ENCODE measurements around the gene EYS. TPM values are rescaled to one million over a fixed set of nuclear protein-coding genes. Genes with fewer than 3 reads are reported as not detected.

EYS gene
- total RNA-seq, 2 donors from 2014 or later: 0.20 TPM; not detected in 1

DNA sequence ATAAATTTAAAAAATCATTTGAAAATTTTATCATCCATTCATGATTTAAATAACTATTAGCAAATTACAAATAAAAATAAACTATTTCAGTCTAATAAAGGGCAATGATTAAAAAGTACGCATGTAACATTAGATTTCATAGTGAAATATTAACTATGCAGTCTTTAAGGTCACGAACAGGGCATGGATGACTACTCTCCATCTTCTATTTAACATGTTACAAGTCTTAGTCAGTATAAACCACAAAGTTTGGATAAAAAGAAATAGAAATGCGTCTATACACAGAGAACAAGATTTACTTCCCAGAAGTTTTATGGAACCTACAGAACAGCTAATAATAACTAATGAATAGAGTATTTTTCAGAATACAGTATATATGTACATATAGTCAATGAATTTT lies 1016.0 kb downstream of the EYS start:
- peaks cover 6% of the 10 kb centered on the region for H3K9me3 Mint-ChIP-seq
- no peaks in the 10 kb centered on the region for H3K27me3 Mint-ChIP-seq
- DNase-seq (ENCODE audit: low spot score) (no peak), ATAC-seq (no peak)
- no peaks in the 10 kb centered on the region for H3K4me1 Mint-ChIP-seq (ENCODE audit: low read depth in 2 of 2)
- no peaks in the 10 kb centered on the region for H3K36me3 Mint-ChIP-seq
- no peak overlapping the region for H3K27ac Mint-ChIP-seq
- no peak overlapping the region for H3K4me3 Mint-ChIP-seq

- no peaks in the 10 kb centered on the region for H3K4me1 Mint-ChIP-seq (ENCODE audit: low read depth in 2 of 2)
- peaks cover 17% of the 10 kb centered on the region for H3K9me3 Mint-ChIP-seq
- H3K27me3 Mint-ChIP-seq: no peaks in the 10 kb centered on the region
- no peak overlapping the region for H3K27ac Mint-ChIP-seq
- no peak overlapping the region for H3K4me3 Mint-ChIP-seq
- no peak for DNase-seq (ENCODE audit: low spot score)
- no peak for ATAC-seq
- H3K36me3 Mint-ChIP-seq: no peaks in the 10 kb centered on the region
These were observed 1021.6 kb downstream of the EYS start for GRCh38 chr6:64685401-64685800.

GRCh38 chr6:64683682-64684081 lies 1023.3 kb downstream of the EYS start:
- H3K4me1 Mint-ChIP-seq (ENCODE audit: low read depth in 2 of 2): no peaks in the 10 kb centered on the region
- H3K27me3 Mint-ChIP-seq: no peaks in the 10 kb centered on the region
- H3K4me3 Mint-ChIP-seq: no peak overlapping the region
- H3K36me3 Mint-ChIP-seq: peaks cover 4% of the 10 kb centered on the region
- no peak overlapping the region for H3K27ac Mint-ChIP-seq
- H3K9me3 Mint-ChIP-seq: peaks cover 17% of the 10 kb centered on the region
- ATAC-seq: no peak
- no peak for DNase-seq (ENCODE audit: low spot score)

DNA sequence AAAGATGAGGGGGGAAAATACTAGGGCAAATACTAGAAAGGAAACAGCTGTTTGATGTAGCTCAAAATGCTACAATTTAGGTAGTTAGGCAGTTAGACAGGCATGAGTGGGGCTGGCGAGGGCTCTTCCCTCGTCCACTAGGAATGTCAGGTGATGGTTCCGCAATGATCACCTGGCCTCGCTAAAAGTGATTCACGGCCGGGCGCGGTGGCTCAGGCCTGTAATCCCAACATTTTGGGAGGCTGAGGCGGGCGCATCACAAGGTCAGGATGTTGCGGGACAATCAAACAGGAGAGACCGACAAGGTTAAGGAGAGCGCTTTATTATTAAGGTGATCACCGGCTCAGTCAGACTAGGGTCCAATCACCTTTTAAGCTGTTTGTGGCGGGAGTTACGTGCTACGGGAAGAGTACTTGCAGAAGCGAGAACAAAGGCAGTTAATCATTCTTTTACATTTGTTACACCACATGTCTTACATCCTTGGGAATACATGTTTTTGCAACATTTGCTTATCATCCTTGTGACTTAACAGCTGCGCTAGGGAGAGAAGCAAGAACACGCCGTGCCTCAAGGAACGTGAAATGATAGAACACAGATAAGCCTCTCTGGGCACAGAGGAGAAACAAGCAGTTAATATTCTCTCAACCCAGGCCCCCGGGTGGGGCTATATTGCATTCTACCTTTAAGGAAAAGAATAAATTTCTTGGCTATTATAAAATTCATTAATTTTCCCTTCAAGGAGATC lies 1025.4 kb downstream of the EYS start:
- Mint-ChIP-seq H3K27me3 (no peaks in the 10 kb centered on the region), H3K9me3 (peaks cover 10% of the 10 kb centered on the region), H3K4me1 (ENCODE audit: low read depth in 2 of 2) (no peaks in the 10 kb centered on the region), H3K4me3 (no peak overlapping the region), H3K36me3 (peaks cover 4% of the 10 kb centered on the region), H3K27ac (no peak overlapping the region)
- DNase-seq (ENCODE audit: low spot score) (no peak), ATAC-seq (no peak)

DNA sequence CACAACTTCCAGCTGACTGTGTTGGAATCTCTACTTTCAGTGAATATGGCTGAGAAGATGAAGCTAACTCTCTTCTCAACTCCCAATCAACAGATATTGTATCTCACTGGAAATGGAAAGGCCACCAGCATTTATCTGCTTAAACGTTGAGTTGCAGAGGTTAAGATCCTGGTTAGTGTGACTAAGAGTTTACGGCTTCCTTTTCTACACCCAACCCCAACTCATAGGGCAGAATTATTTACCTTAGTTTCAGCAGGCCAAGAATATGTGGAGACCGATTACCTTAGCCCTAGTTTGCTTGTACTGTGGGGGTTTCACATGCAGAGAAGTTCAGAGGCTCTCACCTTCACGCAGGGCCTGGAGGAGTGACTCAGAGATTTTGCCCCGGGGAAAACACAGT lies 1026.6 kb downstream of the EYS start:
- H3K27ac Mint-ChIP-seq: no peak overlapping the region
- peaks cover 10% of the 10 kb centered on the region for H3K9me3 Mint-ChIP-seq
- peaks cover 4% of the 10 kb centered on the region for H3K36me3 Mint-ChIP-seq
- no peaks in the 10 kb centered on the region for H3K27me3 Mint-ChIP-seq
- no peak overlapping the region for H3K4me3 Mint-ChIP-seq
- ATAC-seq (no peak), DNase-seq (ENCODE audit: low spot score) (no peak)
- no peaks in the 10 kb centered on the region for H3K4me1 Mint-ChIP-seq (ENCODE audit: low read depth in 2 of 2)

DNA sequence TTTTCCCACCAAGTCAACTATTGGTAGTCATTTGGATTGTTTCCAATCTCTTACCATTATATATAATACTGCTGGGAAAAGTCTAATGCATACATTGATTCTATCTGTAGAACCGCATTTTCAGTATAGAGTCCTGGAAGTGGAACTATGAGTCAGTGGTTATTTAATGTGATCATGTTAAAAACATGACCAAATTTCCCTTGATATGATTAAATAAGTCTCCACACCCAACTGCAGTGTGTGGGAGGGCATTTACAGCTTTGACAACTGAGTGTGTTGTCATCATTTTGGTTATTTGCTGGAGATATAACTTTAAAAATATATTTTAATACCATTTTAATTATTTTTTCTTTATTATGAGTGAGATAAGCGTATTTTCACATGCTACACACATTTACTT lies 1027.6 kb downstream of the EYS start:
- no peaks in the 10 kb centered on the region for H3K27me3 Mint-ChIP-seq
- H3K9me3 Mint-ChIP-seq: peaks cover 10% of the 10 kb centered on the region
- H3K27ac Mint-ChIP-seq: no peak overlapping the region
- H3K36me3 Mint-ChIP-seq: peaks cover 4% of the 10 kb centered on the region
- ATAC-seq (no peak), DNase-seq (ENCODE audit: low spot score) (no peak)
- no peaks in the 10 kb centered on the region for H3K4me1 Mint-ChIP-seq (ENCODE audit: low read depth in 2 of 2)
- H3K4me3 Mint-ChIP-seq: no peak overlapping the region

- no peak for ATAC-seq
- Mint-ChIP-seq H3K4me3 (no peak overlapping the region), H3K9me3 (peaks cover 8% of the 10 kb centered on the region), H3K36me3 (peaks cover 4% of the 10 kb centered on the region), H3K27me3 (no peaks in the 10 kb centered on the region), H3K27ac (no peak overlapping the region), H3K4me1 (ENCODE audit: low read depth in 2 of 2) (no peaks in the 10 kb centered on the region)
- no peak for DNase-seq (ENCODE audit: low spot score)
These were observed 1034.4 kb downstream of the EYS start for GRCh38 chr6:64672651-64673050.

- H3K4me3 Mint-ChIP-seq: no peak overlapping the region
- no peak overlapping the region for H3K27ac Mint-ChIP-seq
- H3K27me3 Mint-ChIP-seq: no peaks in the 10 kb centered on the region
- DNase-seq (ENCODE audit: low spot score) (no peak), ATAC-seq (no peak)
- H3K9me3 Mint-ChIP-seq: peaks cover 8% of the 10 kb centered on the region
- peaks cover 4% of the 10 kb centered on the region for H3K36me3 Mint-ChIP-seq
- H3K4me1 Mint-ChIP-seq (ENCODE audit: low read depth in 2 of 2): no peaks in the 10 kb centered on the region
These were observed 1034.9 kb downstream of the EYS start for GRCh38 chr6:64672131-64672530.

- no peak overlapping the region for H3K27ac Mint-ChIP-seq
- H3K9me3 Mint-ChIP-seq: peaks cover 22% of the 10 kb centered on the region
- ATAC-seq (no peak), DNase-seq (ENCODE audit: low spot score) (no peak)
- H3K27me3 Mint-ChIP-seq: no peaks in the 10 kb centered on the region
- no peaks in the 10 kb centered on the region for H3K4me1 Mint-ChIP-seq (ENCODE audit: low read depth in 2 of 2)
- peaks cover 7% of the 10 kb centered on the region for H3K36me3 Mint-ChIP-seq
- H3K4me3 Mint-ChIP-seq: no peak overlapping the region
These were observed 1041.9 kb downstream of the EYS start for GRCh38 chr6:64665137-64665536.

DNA sequence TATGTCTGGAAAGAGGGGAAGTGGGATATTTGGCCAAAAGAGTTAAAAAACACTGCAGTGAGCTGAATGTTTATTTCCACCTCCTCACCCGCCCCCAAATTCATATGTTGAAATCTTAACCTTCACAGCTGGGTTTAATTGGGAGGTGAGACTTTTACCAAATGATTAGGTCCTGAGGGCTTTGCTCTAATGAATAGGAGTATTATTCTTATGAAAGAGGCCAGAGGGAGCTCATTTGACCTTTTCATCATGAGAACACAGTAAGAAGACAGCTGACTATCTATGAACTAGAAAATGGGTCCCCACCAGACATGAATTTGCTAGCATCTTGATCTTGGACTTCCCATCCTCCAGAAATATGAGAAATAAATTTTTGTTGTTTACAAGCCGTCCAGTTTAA lies 1042.5 kb downstream of the EYS start:
- no peak for ATAC-seq
- H3K36me3 Mint-ChIP-seq: peaks cover 7% of the 10 kb centered on the region
- no peak overlapping the region for H3K4me3 Mint-ChIP-seq

GRCh38 chr6:64644024-64644423 lies 1063.0 kb downstream of the EYS start:
- H3K9me3 Mint-ChIP-seq: peaks cover 3% of the 10 kb centered on the region

More for the DNA sequence above, 1042.5 kb downstream of the EYS start:
- DNase-seq (ENCODE audit: low spot score): no peak
- Mint-ChIP-seq H3K27ac (no peak overlapping the region), H3K27me3 (no peaks in the 10 kb centered on the region), H3K4me1 (ENCODE audit: low read depth in 2 of 2) (no peaks in the 10 kb centered on the region), H3K9me3 (peaks cover 22% of the 10 kb centered on the region)

GRCh38 chr6:64630901-64631300 lies 1076.1 kb downstream of the EYS start:
- DNase-seq (ENCODE audit: low spot score): no peak
- H3K27ac Mint-ChIP-seq: no peak overlapping the region
- no peak for ATAC-seq
- no peak overlapping the region for H3K4me3 Mint-ChIP-seq
- H3K9me3 Mint-ChIP-seq: peaks cover 9% of the 10 kb centered on the region
- H3K4me1 Mint-ChIP-seq (ENCODE audit: low read depth in 2 of 2): no peaks in the 10 kb centered on the region
- H3K36me3 Mint-ChIP-seq: no peaks in the 10 kb centered on the region
- no peaks in the 10 kb centered on the region for H3K27me3 Mint-ChIP-seq

More at GRCh38 chr6:64644024-64644423, 1063.0 kb downstream of the EYS start:
- no peak for ATAC-seq
- H3K27ac Mint-ChIP-seq: no peak overlapping the region
- H3K4me3 Mint-ChIP-seq: no peak overlapping the region
- H3K27me3 Mint-ChIP-seq: no peaks in the 10 kb centered on the region
- no peak for DNase-seq (ENCODE audit: low spot score)
- H3K36me3 Mint-ChIP-seq: no peaks in the 10 kb centered on the region
- no peaks in the 10 kb centered on the region for H3K4me1 Mint-ChIP-seq (ENCODE audit: low read depth in 2 of 2)

GRCh38 chr6:64622944-64623343 lies 1084.1 kb downstream of the EYS start:
- Mint-ChIP-seq H3K4me1 (ENCODE audit: low read depth in 2 of 2) (no peaks in the 10 kb centered on the region), H3K36me3 (peaks cover 5% of the 10 kb centered on the region), H3K27me3 (no peaks in the 10 kb centered on the region), H3K27ac (no peak overlapping the region), H3K4me3 (no peak overlapping the region), H3K9me3 (peaks cover 16% of the 10 kb centered on the region)
- no peak for ATAC-seq
- DNase-seq (ENCODE audit: low spot score): no peak

DNA sequence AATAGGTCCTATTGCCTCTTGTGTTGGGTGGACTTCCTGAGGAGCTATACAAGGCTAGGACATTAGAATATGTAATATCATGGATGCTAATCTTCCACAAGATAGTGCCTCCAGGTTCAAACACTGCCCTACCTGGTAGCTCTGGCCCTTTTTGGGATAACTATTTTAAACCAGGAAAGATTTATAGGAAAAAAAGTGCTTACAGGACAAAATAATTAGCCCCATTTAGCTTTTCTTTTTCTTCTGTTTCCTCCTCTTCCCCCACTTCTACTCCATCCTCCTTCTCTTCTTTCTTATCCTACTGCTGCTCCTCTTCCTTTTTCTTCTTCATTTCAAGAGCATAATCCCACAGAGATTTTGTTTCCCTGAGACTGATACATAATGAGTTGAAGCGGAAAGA lies 1104.0 kb downstream of the EYS start:
- no peak overlapping the region for H3K27ac Mint-ChIP-seq
- ATAC-seq (no peak), DNase-seq (ENCODE audit: low spot score) (no peak)
- no peak overlapping the region for H3K4me3 Mint-ChIP-seq
- H3K36me3 Mint-ChIP-seq: peaks cover 15% of the 10 kb centered on the region
- H3K9me3 Mint-ChIP-seq: peaks cover 22% of the 10 kb centered on the region
- no peaks in the 10 kb centered on the region for H3K4me1 Mint-ChIP-seq (ENCODE audit: low read depth in 2 of 2)
- no peaks in the 10 kb centered on the region for H3K27me3 Mint-ChIP-seq

DNA sequence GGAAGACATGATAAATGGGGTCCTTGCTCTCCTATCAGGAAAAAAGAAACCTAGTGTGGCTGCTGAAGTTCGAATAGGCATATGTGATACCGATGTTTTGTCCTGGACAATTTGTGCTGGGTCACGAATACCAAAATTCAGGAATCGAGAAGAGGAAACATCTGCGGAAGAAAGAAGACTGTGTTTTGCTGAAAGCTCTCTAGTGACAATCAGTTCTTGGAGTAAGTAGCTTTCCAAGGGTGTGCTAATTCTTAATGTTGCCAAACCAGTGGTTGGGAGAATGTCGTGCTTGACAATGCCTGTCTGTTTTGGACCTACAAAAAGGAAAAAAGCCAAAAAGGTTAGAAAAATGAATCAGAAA lies 1115.4 kb downstream of the EYS start:
- H3K27ac Mint-ChIP-seq: no peak overlapping the region

More for the DNA sequence above, 1115.4 kb downstream of the EYS start:
- no peaks in the 10 kb centered on the region for H3K27me3 Mint-ChIP-seq
- no peak overlapping the region for H3K4me3 Mint-ChIP-seq
- no peak for ATAC-seq
- no peaks in the 10 kb centered on the region for H3K4me1 Mint-ChIP-seq (ENCODE audit: low read depth in 2 of 2)
- peaks cover 16% of the 10 kb centered on the region for H3K9me3 Mint-ChIP-seq
- no peak for DNase-seq (ENCODE audit: low spot score)
- peaks cover 10% of the 10 kb centered on the region for H3K36me3 Mint-ChIP-seq
